Measurements from ENCODE around the gene MRTO4. TPM values are rescaled to one million over a fixed set of nuclear protein-coding genes. Genes with fewer than 3 reads are reported as not detected.

MRTO4 gene
- total and polyA plus RNA-seq, 9 of the 15 experiments (the other 6 are each of a cell fraction or from before 2014, with no cell fraction given) = 62.0 to 173 (median 146) TPM

DNA sequence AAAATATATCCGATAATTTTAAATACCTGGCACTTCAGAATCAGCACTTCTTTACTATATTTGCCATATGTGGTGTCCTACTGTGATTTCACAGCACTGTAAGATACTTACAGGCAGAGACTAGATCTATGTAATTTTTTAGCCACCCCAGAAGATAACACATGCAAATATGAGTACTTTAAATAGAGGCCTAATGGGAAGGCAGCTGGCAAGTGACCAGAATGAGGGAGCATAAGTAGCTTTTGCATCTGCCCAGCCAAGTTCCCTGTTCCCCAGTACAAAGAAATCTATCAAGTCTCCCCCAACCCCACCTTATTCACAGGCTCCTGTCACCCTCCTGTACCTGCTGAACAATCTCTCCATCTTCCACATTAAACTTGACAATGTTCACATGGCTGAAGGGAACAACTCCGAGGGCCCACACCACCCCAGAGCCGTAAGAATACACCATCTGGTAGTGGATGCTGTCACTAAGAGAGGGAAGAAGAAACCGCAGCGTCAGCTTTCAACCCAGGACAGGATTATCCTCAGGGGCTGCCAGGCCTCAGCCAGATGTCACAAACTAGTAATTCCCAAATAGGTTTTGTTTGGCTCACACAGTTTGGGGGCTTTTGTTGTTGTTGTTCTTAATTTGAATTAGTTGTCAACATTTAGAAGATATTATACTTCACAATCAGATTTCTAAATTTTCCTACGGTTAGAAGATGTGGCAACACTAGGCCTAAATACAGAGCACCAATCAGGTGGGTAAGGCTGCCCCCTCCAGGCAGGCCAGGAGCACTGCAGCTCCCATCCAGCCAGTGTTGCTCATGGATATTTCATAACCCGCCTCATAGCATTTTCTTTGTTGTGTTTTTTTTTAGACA, 10.7 kb upstream of the MRTO4 start (continued):
- TF ChIP-seq ZNF347 (CRISPR knock-in tag; IDR thresholded peaks at IDR 0.05; ENCODE audit: low read depth) (no peak), STAG1 (CRISPR knock-in tag; IDR thresholded peaks at IDR 0.05; ENCODE audit: borderline replicate concordance) (peak; percentile 72; the same call in 1 of the 2 replicates), HDAC8 (tag; IDR thresholded peaks at IDR 0.05) (no peak), BRD4 (IDR thresholded peaks at IDR 0.05) (no peak), HMG20B (CRISPR knock-in tag; IDR thresholded peaks at IDR 0.05) (no peak), TAF9B (IDR thresholded peaks at IDR 0.05; ENCODE audit: partially characterized antibody) (no peak), ZNF174 (CRISPR knock-in tag; IDR thresholded peaks at IDR 0.05) (no peak), SLC30A9 (CRISPR knock-in tag; IDR thresholded peaks at IDR 0.05) (no peak), KAT8 (IDR thresholded peaks at IDR 0.05; ENCODE audit: low read depth) (no peak), NONO (IDR thresholded peaks at IDR 0.05; ENCODE audit: low read depth in 2 of 2, low read length in 1 of 2) (no peak)
- TF ChIP-seq, protein P1, sequence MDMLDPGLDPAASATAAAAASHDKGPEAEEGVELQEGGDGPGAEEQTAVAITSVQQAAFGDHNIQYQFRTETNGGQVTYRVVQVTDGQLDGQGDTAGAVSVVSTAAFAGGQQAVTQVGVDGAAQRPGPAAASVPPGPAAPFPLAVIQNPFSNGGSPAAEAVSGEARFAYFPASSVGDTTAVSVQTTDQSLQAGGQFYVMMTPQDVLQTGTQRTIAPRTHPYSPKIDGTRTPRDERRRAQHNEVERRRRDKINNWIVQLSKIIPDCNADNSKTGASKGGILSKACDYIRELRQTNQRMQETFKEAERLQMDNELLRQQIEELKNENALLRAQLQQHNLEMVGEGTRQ (CRISPR knock-in tag; IDR thresholded peaks at IDR 0.05) = no peak
- TF ChIP-seq, protein P2, sequence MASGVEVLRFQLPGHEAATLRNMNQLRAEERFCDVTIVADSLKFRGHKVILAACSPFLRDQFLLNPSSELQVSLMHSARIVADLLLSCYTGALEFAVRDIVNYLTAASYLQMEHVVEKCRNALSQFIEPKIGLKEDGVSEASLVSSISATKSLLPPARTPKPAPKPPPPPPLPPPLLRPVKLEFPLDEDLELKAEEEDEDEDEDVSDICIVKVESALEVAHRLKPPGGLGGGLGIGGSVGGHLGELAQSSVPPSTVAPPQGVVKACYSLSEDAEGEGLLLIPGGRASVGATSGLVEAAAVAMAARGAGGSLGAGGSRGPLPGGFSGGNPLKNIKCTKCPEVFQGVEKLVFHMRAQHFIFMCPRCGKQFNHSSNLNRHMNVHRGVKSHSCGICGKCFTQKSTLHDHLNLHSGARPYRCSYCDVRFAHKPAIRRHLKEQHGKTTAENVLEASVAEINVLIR (CRISPR knock-in tag; IDR thresholded peaks at IDR 0.05) = no peak
- TF ChIP-seq, protein P3, sequence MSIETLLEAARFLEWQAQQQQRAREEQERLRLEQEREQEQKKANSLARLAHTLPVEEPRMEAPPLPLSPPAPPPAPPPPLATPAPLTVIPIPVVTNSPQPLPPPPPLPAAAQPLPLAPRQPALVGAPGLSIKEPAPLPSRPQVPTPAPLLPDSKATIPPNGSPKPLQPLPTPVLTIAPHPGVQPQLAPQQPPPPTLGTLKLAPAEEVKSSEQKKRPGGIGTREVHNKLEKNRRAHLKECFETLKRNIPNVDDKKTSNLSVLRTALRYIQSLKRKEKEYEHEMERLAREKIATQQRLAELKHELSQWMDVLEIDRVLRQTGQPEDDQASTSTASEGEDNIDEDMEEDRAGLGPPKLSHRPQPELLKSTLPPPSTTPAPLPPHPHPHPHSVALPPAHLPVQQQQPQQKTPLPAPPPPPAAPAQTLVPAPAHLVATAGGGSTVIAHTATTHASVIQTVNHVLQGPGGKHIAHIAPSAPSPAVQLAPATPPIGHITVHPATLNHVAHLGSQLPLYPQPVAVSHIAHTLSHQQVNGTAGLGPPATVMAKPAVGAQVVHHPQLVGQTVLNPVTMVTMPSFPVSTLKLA (conservative IDR thresholded peaks at IDR 0.05) = no peak
- TF ChIP-seq, protein P4, sequence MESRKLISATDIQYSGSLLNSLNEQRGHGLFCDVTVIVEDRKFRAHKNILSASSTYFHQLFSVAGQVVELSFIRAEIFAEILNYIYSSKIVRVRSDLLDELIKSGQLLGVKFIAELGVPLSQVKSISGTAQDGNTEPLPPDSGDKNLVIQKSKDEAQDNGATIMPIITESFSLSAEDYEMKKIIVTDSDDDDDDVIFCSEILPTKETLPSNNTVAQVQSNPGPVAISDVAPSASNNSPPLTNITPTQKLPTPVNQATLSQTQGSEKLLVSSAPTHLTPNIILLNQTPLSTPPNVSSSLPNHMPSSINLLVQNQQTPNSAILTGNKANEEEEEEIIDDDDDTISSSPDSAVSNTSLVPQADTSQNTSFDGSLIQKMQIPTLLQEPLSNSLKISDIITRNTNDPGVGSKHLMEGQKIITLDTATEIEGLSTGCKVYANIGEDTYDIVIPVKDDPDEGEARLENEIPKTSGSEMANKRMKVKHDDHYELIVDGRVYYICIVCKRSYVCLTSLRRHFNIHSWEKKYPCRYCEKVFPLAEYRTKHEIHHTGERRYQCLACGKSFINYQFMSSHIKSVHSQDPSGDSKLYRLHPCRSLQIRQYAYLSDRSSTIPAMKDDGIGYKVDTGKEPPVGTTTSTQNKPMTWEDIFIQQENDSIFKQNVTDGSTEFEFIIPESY (CRISPR knock-in tag; IDR thresholded peaks at IDR 0.05) = no peak
- TF ChIP-seq, protein P5, sequence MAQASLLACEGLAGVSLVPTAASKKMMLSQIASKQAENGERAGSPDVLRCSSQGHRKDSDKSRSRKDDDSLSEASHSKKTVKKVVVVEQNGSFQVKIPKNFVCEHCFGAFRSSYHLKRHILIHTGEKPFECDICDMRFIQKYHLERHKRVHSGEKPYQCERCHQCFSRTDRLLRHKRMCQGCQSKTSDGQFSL (CRISPR knock-in tag; IDR thresholded peaks at IDR 0.05) = no peak
- TF ChIP-seq, protein P5 (tag; IDR thresholded peaks at IDR 0.05) = no peak

All from K562 (cell line).